Measurements from ENCODE around the gene LITAFD.
"Not testable (repeated sequence)": the region's sequence is repeated elsewhere in the genome, so short reads cannot be mapped to it uniquely, and the experiment has no call there.

LITAFD gene

DNA sequence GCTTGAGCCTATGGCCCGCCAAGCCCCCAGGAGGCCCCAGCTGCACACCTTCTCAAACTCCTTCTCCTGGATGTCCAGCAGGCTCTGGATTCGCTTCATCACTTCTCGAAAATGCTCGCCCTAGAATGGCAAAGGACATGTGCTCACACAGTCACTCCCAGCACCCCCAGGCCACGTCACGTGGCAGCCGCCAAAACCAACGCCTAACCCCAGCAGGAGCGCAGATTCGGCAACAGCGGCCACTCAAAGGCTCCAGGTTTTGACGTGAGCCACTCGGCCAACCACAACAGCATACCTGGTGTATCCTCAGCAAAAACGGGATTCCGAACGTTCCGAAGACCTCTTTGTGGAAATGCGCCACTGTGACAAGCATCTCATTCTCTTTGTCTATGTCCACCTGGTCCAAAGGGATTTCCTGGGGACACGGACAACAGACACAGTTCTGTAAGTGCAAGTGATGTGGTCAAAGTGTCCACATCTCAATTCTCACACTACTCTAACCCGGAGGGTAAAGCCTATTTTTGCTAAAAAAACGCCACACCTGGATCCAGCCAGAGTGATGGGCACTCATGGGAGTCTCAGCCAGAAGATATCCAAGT is 12.7 kb downstream of the LITAFD start:
- DNase-seq = no peak

DNA sequence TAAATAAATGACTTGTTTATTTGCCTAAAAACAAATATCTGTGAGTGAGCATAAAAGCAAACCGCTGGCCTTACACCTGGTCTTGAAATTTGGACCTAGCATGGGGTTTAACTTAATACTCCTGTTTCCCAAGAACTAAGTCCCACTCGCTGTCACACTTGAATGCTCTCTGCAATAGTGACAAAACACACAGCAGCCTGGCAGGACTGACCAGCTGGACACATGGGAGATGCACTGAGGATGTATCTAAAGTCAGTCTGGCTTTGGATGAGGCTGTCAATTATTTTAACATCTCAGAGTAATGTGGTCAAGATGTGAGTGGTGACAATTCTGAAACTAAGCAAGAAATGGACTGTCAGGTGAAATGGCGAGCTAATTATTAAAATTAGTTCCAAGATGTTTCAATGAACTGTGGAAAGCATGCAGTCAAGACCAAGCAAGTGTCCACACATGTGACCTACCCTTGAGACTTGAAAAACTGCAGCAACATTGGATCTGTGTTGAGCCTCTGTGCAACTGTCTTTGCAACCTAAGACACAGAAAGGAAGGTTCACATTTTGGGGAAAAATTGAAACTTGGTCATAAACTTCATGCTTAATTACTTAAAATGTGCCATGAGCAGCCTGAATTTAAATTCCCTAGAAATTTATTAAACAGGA is 16.6 kb downstream of the LITAFD start:
- DNase-seq = no peak

DNA sequence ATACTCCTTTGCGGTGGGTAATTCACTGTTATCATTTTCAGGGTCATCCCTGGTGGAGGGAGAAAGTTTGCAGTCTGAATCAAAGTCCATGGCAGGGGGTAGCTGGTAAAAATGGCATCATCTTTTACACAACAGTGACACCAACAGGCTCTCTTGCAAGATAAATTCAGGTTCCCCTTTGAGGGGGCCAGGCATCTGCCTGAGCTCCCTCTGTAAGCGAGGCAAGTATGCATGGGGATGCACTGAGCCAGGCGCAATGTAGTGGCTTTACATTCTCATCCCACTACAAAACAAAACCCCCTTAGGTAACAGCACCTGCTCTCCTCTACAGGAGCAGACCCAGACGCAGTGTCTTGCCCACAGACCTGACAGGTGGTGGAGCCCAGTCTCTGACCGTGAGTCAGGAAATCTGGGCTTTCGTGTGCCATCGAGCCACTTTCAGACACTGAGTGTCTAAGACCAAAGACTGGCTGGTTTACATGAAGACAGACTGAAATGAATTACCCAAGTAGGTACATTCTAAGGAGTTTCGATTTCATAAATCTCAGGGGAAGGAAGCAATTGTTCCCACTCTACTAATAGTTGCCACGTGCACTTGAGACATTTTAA is 17.7 kb downstream of the LITAFD start:
- DNase-seq = no peak

DNA sequence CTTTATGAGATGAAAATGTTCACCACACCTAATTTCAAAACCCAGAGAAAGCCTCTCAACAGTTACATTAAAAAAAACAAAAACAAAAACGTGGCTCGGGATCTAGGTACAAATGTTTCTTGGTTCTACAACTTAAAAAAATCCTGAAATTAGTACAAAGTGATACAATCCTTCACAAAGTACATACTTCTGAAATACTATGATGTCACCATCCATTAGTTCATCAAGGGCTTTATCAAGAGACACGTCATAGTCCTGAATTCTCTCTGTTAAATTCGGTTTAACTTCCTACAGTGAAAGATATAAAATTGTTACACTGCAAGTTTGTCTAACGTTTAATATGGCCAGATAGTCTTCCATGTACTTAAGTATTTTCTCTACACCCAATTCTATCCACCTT is 18.2 kb downstream of the LITAFD start:
- no peak for DNase-seq

DNA sequence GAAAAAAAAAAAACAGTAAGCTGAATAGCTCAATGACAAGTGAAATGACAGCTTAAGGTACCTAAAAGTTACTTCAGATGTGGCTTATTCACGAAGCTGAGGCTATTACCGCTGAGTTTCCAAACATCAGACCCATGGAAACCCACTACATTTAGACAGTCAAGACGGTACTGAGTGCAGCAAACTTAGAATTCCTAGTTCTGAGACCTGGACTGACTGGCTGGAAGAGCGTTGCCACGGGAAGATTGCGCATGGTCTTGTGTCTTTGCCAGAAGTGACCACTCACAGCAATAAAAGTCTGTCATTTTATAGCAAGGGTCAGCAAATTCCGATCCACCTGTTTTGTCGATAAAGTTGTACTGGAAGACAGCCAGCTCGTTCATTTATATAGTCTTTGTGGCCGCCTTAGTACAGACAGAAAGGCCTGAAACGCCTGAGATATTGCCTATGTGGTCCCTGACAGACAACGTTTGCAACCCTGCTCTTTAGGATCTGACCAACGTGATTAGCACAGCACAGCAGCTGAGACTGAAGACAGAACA is 19.2 kb downstream of the LITAFD start:
- DNase-seq = no peak

DNA sequence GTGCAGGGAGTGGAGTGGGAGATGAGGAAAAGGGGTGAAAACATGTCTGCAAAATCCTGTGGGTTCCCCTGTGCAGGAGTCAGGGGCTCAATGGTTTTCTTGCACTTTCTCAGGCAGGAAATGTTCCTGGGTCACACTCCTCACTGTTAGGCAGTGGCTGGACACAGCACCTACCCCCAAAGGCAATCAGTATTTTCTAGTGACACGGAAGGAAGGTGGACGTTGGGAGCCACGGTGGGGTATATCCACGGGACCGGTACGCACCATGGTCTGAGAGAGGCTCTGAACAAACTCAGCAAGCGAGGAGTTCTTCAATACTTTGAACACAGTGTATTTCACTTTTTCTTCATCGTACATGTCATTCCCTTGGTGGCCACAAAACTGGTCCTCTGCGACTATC is 20.9 kb downstream of the LITAFD start:
- DNase-seq = no peak

DNA sequence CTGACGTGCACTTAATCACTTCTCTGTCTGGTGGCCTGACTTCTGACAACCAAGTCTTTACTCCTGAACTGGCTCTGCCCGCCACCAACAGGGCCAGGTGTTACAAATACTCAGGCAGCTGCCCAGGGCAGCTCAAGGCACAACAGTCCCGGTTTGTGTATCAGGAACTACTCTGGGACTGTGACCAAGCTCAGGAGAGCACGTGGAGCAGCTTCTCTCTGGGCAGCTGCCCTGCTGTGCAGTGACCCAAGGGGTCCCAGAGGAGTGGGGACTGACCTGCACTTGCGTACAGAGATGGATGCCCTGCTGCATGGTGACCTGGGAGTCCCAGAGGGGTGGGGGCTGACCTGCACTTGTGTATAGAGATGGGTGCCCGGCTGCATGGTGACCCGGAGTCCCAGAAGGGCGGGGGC is 21.9 kb downstream of the LITAFD start:
- no peak for DNase-seq

DNA sequence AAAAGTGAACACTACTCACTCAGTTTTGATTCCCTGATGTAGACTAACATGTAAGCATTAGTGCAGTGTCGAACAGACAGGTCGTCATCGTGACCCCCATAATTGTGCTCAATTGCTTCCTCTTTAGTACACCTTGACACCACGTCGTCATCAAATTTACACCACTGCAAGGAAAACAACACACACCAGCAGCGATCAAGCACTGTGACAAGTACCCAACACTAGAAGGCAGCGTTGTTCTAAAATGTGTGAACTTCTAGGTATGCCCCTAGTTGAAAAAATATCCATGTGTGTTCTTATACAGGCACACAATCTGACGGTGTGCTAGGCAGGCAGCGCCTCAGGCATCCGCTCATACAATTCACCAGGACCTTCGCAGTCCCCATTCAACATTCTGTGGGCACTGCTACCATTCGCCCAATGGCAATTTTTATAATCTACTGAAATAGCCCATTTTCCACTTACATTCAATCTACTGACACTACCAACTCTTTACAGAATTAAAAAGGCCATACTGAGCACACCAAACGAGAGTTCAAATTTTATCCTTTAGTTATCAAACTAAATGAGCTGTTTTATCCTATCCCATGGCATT is 23.1 kb downstream of the LITAFD start:
- DNase-seq = no peak

DNA sequence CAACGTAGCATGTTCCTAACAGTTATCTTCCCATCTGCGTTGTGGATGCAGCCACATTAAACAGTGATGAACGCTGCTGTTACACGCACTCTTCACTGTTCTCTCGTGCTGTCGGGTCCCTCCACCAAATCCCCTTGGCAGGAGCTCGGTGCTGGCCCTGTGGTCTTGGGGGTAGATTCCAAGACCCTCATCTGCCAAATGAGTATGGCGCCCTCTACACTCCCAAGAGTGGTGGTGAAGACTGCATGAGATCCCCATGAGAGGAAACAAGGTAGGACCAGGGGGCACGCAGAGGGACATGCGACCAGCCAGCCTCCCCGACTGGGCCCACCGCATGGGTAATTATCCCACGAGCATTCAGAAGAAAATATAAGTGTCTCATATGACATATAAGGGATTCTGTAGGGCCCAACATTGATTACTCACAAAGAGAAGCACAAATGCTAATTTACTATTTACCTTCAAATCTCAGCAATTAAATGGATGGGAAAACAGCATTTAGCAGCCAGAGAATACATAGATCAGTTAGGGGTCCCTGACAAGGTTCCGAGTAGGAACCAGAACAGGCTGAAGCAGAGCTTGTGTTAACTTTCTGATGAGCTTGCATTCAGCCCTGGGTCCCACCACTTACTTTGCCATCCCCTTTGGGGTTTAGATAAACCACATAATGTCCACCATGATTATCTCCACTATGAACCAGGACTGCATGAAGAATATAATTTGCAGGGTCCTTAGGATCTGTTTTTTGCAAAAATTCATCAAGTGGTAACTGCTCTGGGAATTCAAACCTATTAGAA is 23.8 kb downstream of the LITAFD start:
- DNase-seq = no peak

DNA sequence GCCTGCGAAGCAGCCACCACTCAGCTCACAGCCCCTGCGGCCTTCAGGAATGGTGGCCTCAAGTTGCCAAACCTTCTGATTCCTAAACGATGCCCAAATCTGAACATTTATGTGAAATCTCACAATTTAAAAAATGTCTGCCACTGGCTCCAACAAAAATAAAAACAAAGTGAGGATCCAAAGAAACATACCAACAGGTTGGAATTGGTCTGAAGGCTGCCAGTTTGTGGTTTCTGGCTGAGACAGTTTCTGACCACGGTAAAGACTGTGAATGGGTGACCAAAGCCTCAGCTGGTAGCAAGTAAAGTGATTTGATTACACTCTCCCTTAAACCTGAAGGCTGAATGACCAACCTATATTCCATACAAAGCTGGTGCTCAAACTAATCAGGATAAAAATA is 24.9 kb downstream of the LITAFD start:
- DNase-seq = no peak

DNA sequence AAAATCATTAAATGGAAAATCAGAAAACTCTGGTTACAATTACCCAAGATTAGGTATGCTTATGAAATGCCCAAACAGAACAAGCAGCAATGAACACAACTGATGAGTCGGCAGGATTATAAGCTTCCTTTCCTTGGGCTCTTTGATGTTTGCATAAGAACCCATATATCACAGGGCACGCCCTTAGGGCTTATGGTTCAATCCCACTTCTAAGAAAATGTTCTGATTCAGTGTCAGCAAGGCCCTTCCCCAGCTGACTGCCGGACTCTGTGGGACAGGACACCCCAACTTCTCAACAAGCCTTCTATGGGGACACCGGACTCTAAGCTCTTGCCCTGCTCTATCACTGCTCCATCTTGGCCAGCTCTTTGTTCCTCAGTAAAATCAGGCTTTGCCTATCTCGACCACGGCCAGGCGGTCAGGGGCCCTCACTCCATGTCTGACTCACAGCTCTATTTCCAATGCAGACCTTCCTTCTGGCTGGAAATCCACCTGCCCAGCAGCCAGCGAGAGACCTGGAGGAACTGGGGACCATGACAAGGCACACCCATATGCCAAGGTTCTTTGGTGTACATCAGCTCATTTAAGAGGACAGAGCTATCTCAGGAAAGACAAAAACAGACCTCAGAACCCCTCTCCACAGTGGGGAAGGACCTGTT is 26.8 kb downstream of the LITAFD start:
- no peak for DNase-seq

DNA sequence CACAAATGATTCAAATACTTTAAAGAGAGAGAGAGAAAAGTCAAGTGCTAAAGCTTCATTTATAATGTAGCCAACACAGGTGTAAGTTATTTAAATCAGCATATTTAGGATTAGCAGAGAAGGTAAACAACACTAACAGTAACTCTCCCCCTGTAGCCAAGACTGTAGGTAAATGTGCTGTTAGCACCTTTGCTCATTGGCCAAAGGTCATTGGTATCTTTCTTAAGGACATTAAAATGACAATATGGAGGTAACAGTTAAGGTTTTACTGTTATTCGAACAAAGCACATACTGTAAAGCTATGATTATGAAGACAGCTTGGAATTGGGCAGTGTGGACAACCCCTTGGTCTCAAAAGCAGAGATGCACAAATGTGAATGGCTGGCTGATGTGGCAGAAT is 28.7 kb downstream of the LITAFD start:
- no peak for DNase-seq

DNA sequence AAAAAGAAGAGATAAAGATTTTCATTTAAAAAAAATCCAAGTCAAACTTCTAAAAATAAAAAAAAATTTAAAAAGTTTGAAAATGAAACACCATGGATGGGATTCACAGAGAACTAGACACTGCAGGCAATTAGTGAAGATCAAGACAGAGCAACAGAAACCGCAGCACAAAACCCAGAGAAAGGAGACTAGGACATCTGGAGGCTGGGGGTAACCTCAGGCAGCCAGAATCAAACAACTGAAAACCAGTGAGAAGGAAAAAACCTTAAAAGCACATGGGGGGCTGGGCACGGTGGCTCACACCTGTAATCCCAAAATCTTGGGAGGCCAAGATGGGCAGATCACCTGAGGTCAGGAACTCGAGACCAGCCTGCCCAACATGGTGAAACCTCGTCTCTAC is 30.6 kb downstream of the LITAFD start:
- DNase-seq = no peak

DNA sequence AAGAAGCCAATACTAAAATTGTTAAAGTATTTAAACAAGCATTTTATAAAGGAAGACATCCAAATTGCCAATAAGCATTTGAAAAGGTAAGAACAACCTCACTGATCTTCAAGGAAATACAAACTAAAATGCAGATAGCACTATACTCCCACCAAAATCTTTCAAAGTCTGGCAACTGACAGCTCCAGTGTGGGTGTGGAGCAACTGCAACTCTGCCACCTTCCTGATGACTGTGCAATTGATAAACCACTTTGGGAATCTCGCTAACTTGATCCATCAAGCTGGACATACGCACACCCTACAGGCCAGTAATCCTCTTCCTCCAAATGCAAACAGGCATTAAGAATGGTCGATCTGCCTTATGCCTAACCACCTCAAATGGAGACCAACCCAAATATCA is 31.9 kb downstream of the LITAFD start:
- no peak for DNase-seq

DNA sequence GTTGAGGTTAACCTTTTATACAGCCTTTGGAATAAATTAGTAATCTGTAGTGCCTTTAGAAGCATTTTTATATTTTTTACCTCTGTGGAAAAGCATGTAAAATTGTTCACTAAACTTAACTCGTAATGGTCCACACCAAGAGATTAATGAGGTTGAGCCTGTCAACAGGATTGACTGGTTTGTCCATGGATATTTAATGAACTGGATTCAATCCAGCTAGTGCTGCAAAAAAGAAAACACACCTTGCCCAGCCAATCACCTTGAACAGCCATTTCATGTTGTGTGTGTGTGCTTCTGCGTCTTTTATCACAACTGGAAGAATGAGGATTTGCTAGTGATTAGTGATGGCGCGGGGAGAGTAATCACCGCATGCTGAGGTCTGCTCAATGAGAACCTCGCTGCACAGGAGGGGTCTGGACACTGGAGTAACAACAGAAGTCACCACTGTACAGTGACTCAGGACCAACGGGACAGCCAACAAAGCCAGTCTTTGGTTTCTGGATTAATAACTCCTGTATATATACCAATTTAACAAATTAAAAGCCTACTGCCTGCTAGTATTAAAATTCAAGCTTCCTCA is 33.7 kb downstream of the LITAFD start:
- no peak for DNase-seq

DNA sequence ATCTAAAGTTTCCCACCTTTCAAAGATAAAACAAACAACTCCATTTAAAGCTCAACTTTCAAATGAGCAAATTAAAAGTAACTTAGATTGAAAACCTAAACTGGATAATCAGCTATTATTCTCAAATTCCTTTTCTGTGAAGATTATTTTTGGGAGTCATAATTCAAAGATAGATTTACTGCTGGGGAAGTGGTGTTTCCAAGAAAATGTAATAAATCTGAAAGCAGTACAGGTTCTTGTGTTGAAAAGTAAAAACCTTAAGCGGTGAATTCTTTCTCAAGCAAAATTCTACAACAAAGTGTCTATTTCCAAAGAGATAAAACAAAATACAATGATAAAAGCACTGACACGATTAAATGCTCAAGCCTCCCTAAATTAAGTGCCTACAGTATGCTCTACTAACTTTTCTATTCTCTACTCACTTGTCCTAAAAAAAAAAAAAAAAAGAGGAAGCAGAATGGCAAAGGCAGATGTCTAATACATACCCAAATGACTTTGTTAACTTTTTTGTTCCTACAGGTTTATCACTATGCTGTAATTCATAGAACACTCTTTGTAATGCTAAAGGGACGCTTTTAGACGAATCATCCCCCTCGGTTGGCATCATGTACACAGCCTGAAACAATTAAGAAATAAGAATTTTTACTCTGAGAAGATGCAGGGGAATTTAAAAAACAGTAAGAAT is 34.5 kb downstream of the LITAFD start:
- DNase-seq = no peak

DNA sequence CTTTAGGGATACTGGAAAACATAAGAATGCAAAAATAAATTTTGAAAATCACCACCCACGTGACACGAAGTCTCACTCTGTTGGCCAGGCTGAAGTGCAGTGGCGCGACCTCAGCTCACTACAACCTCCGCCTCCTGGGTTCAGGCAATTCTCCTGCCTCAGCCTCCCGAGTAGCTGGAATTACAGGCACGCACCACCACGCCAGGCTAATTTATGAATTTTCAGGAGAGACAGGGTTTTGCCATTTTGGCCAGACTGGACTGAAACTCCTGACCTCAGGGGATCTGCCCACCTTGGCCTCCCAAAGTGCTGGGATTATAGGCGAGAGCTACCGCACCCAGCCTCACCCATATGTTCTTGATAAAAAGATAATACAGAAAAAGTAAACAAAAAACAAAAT is 35.2 kb downstream of the LITAFD start:
- not testable (repeated sequence) for DNase-seq

DNA sequence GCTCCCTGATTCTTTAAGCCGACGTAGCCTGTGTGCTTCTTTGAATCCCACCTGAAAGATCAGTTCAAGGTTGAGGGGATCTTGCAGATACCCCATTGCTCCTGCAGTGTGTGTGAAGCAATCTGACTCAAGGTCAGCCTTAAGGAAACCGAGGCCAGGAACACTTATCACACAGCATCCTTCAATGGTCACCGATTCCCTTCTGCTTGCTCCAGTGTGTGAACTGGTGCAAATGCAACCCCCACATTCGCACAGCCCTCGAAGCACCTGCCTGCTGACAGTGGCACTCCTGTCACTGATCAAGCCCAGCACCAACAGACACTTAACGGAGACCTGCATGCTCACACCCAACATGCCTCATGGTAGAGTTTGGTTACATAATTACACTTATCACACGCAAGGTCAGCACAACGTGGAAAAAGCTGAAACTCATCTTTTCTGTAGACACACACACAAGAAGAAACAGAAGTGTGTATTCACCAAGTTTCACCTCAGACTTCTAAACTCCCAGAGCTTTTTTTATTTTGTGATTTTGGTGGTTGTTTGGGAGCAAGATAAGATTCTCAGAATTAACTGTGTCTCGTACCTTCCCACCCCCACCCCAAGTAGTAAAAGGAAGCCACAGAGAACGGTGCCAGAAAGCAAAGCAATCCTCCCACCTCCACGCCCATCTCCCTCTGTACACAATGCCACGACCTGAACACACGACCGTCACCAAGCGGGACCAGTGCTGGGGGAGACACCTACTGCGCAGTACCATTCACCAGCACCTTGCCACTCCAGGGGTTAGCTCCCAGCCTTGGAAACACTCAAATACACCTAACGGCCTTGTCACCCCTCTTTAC is 37.2 kb downstream of the LITAFD start:
- no peak for DNase-seq

DNA sequence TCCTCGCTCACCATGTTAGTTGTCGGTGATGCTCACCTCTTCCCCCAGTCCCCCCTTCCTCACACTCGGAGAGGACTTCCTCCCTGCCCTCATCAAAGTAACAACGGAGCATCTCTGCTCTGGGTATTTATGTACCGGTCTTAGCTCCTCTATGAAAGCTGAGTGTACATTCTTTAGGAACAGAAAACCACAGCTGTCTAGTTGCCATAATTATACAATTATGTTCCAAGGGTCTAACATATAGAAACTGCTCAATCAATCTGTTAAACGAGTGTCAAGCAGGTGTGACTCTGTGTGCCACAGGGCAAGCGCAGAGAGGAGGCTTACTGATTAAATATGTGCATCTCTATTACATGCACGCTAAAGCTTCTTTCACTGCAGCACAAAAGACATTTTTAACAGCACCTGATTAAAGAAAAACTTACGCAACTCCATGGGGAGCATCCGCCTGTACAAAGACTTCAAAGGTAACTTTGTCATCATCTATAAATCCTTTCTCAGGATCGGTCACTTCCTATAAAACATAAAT is 37.8 kb downstream of the LITAFD start:
- no peak for DNase-seq

DNA sequence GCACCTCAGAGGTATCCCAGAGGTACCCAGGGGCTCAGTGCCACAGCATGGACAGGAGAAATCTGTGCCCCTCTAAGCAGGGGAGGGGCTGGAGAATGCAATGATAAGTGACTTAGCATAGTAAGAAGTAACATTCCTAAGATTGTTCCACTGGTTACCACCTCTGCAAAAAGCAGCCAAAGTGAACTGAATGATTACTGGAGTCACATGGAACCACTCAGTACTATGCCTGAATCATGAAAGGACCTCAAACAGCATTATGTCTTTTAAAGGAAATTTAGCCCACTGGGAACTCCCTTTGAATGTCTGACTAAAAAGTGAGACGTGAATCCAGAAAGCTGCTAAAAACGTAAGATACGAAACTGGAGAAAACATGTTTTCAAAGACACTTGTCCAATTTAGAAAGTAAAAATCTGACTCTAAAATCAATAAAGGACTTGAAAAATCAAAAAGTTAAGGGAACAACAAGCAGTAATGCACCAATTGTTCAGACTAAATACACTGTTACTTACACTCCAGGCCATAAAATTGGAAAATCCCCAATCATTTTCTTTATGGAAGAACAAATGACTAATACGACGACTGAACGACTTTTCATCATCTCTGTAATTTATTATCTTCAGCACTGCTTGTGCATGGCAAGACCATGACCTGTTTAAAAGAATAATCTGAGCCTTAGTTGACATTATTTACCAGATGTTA is 38.6 kb downstream of the LITAFD start:
- DNase-seq = no peak
